Calu3 (cell line): ENCODE data around the gene TSBP1. TPM values are rescaled to one million over a fixed set of nuclear protein-coding genes. Genes with fewer than 3 reads are reported as not detected.

Experiments used
- BruUV-seq: library from RNA; stranded (reverse); fragments of 400-500 nt; replicated peaks from 2 replicates; lab custom pipeline; 2021; lab: Mats Ljungman, UMichigan
- CTCF ChIA-PET: fragments of 300-600 bp; sonication (Branson Sonifier 250); formaldehyde crosslinking; loops from one replicate; lab custom pipeline; 2022; ENCODE audit warnings: antibody characterized with exemption; lab: Charles Lee
- DNase-seq: peaks from one replicate; pipeline ENCODE4 v3.0.0; 2022
- H3K27ac Mint-ChIP-seq: one replicate; pipeline ENCODE4 v1.8.0; 2022; ENCODE audit warnings: mixed read lengths; ENCODE audit not compliant: unreplicated experiment
- H3K27me3 Mint-ChIP-seq: one replicate; pipeline ENCODE4 v1.8.0; 2022; ENCODE audit warnings: mixed read lengths; ENCODE audit not compliant: unreplicated experiment
- H3K36me3 Mint-ChIP-seq: one replicate; pipeline ENCODE4 v1.8.0; 2022; ENCODE audit warnings: mild to moderate bottlenecking, moderate library complexity, mixed read lengths; ENCODE audit not compliant: insufficient read depth, unreplicated experiment
- H3K4me1 Mint-ChIP-seq: one replicate; pipeline ENCODE4 v1.8.0; 2022; ENCODE audit warnings: mild to moderate bottlenecking, low read depth, mixed read lengths; ENCODE audit not compliant: unreplicated experiment
- H3K4me3 Mint-ChIP-seq: one replicate; pipeline ENCODE4 v1.8.0; 2022; ENCODE audit warnings: mild to moderate bottlenecking, low read depth, moderate library complexity, mixed read lengths; ENCODE audit not compliant: unreplicated experiment
- H3K9me3 Mint-ChIP-seq: one replicate; pipeline ENCODE4 v1.8.0; 2022; ENCODE audit warnings: low read depth, mixed read lengths; ENCODE audit not compliant: unreplicated experiment
- CTCF ChIP-seq: fragments of 200-600 bp; IDR thresholded peaks from one replicate; pipeline ENCODE4 v1.8.0; 2022; ENCODE audit warnings: antibody characterized with exemption; ENCODE audit not compliant: unreplicated experiment
- intact Hi-C: fragments of 100-400 bp; cut with micrococcal nuclease; formaldehyde crosslinking; loops from one replicate; pipeline ENCODE4 v1.10.0; 2022; ENCODE audit not compliant: unreplicated experiment
- total RNA-seq: library from RNA; stranded (reverse); gene quantifications from 2 replicates; pipeline ENCODE4 v1.2.3, GENCODE V29; 2022

Gene TSBP1
- total RNA-seq, 1 experiment from 2014 or later: not detected

- Mint-ChIP-seq H3K27ac (no peak overlapping the region), H3K36me3 (no peaks in the 10 kb centered on the region), H3K4me3 (no peak overlapping the region), H3K9me3 (no peaks in the 10 kb centered on the region), H3K4me1 (no peaks in the 10 kb centered on the region), H3K27me3 (peaks cover 26% of the 10 kb centered on the region)
- no peak for TF ChIP-seq CTCF
- no TSS peak for BruUV-seq
- CTCF ChIA-PET: no interaction called here
- no peak for DNase-seq
- intact Hi-C loops: no loop called here
Measured at GRCh38 chr6:32355018-32355417, 16.7 kb downstream of the TSBP1 start.

- intact Hi-C loops: loop anchor here (5.0 kb wide), 1 partner anchor 56 kb away; no protein-coding TSS in a partner anchor
- no peaks in the 10 kb centered on the region for H3K4me1 Mint-ChIP-seq
- DNase-seq: no peak
- CTCF ChIA-PET: no interaction called here
- H3K27ac Mint-ChIP-seq: no peak overlapping the region
- BruUV-seq: no TSS peak
- no peaks in the 10 kb centered on the region for H3K9me3 Mint-ChIP-seq
- H3K27me3 Mint-ChIP-seq: peaks cover 36% of the 10 kb centered on the region
- H3K36me3 Mint-ChIP-seq: no peaks in the 10 kb centered on the region
- H3K4me3 Mint-ChIP-seq: no peak overlapping the region
- no peak for TF ChIP-seq CTCF
Measured at GRCh38 chr6:32353348-32353747, 18.4 kb downstream of the TSBP1 start.

- H3K9me3 Mint-ChIP-seq: no peaks in the 10 kb centered on the region
Measured at GRCh38 chr6:32340242-32340641, 31.5 kb downstream of the TSBP1 start.

GRCh38 chr6:32337186-32337805, 34.4 kb downstream of the TSBP1 start:
- H3K27me3 Mint-ChIP-seq: peaks cover 16% of the 10 kb centered on the region
- no TSS peak for BruUV-seq
- TF ChIP-seq CTCF: no peak
- H3K36me3 Mint-ChIP-seq: no peaks in the 10 kb centered on the region
- no peaks in the 10 kb centered on the region for H3K4me1 Mint-ChIP-seq
- intact Hi-C loops: no loop called here
- DNase-seq: no peak
- H3K9me3 Mint-ChIP-seq: no peaks in the 10 kb centered on the region
- no peak overlapping the region for H3K4me3 Mint-ChIP-seq
- CTCF ChIA-PET: interaction anchor here (0.5 kb wide), 1 partner anchor 77 kb away, joined by 6 read pairs; no protein-coding TSS in a partner anchor
- H3K27ac Mint-ChIP-seq: no peak overlapping the region

More at GRCh38 chr6:32340242-32340641, 31.5 kb downstream of the TSBP1 start:
- Mint-ChIP-seq H3K27me3 (peaks cover 28% of the 10 kb centered on the region), H3K36me3 (no peaks in the 10 kb centered on the region), H3K4me1 (no peaks in the 10 kb centered on the region), H3K4me3 (no peak overlapping the region), H3K27ac (no peak overlapping the region)
- intact Hi-C loops: no loop called here
- DNase-seq: no peak
- no TSS peak for BruUV-seq
- TF ChIP-seq CTCF: no peak
- CTCF ChIA-PET: no interaction called here
